Fibroblast of lung (primary cell): ENCODE results near the gene CYB561.

ENCODE experiments used
- EZH2 ChIP-seq: IDR thresholded peaks from 2 replicates; pipeline ENCODE4 v1.5.1; 2012; ENCODE audit warnings: low read length, control low read depth, mild to moderate bottlenecking; ENCODE audit errors: missing control alignments
- TF ChIP-seq, protein P1 (sequence below), 2 donors: IDR thresholded peaks in 1 of 2; conservative IDR thresholded peaks in 1 of 2; 1 replicate in 1 of 2; 2 replicates in 1 of 2; pipeline ENCODE4 v1.5.1; 2011 to 2012; ENCODE audit warnings: low read length in 2 of 2, control low read depth in 1 of 2, inconsistent platforms in 1 of 2, low read depth in 1 of 2, mild to moderate bottlenecking in 1 of 2

DNA sequence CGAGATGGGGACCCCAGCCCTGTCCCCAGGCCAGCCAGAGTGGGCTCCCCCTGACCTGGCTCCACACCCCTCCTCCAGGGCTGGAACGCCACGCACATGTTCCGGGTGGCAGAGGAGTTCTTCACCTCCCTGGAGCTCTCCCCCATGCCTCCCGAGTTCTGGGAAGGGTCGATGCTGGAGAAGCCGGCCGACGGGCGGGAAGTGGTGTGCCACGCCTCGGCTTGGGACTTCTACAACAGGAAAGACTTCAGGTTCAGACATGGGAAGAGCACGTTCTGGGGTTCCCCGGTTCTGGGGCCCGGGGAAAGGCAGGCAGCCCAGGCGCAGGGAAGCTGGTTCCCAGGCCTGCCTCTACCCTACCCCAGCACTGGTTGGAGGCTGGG, 35.4 kb upstream of the CYB561 start:
- TF ChIP-seq, protein P1, sequence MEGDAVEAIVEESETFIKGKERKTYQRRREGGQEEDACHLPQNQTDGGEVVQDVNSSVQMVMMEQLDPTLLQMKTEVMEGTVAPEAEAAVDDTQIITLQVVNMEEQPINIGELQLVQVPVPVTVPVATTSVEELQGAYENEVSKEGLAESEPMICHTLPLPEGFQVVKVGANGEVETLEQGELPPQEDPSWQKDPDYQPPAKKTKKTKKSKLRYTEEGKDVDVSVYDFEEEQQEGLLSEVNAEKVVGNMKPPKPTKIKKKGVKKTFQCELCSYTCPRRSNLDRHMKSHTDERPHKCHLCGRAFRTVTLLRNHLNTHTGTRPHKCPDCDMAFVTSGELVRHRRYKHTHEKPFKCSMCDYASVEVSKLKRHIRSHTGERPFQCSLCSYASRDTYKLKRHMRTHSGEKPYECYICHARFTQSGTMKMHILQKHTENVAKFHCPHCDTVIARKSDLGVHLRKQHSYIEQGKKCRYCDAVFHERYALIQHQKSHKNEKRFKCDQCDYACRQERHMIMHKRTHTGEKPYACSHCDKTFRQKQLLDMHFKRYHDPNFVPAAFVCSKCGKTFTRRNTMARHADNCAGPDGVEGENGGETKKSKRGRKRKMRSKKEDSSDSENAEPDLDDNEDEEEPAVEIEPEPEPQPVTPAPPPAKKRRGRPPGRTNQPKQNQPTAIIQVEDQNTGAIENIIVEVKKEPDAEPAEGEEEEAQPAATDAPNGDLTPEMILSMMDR (conservative IDR thresholded peaks at IDR 0.05 in 1 of 2, IDR thresholded peaks at IDR 0.05 in 1 of 2; ENCODE audit: low read depth in 1 of 2, low read length in 2 of 2), result no peak
- TF ChIP-seq EZH2, result no peak
